HepG2 (cell line): ENCODE data around the gene CYBC1. TPM values are rescaled to one million over a fixed set of nuclear protein-coding genes. Genes with fewer than 3 reads are reported as not detected.

Source experiments
- ATM ChIP-seq: fragments of 450-650 bp; IDR thresholded peaks from 2 replicates; pipeline ENCODE4 v1.7.1; 2017; ENCODE audit warnings: mild to moderate bottlenecking, borderline replicate concordance
- DRAP1 ChIP-seq: IDR thresholded peaks from 2 replicates; pipeline ENCODE4 v1.6.1; 2016; ENCODE audit warnings: missing genetic modification reagents, missing compliant biosample characterization
- MAF1 ChIP-seq: sonication (generic); formaldehyde crosslinking; IDR thresholded peaks from 2 replicates; pipeline ENCODE4 v1.5.0; 2020; ENCODE audit warnings: missing genetic modification reagents, borderline replicate concordance
- MBNL3 ChIP-seq: fragments of 250-450 bp; sonication (Bioruptor Pico); conservative IDR thresholded peaks from 2 replicates; pipeline ENCODE4 v1.8.0; 2022; ENCODE audit warnings: mild to moderate bottlenecking, inconsistent platforms
- NFE2L1 ChIP-seq: sonication (generic); formaldehyde crosslinking; IDR thresholded peaks from 2 replicates; pipeline ENCODE4 v1.4.0; 2020; ENCODE audit warnings: missing genetic modification reagents, mild to moderate bottlenecking, borderline replicate concordance
- PCBP1 ChIP-seq: fragments of 200-400 bp; formaldehyde crosslinking; IDR thresholded peaks from 2 replicates; pipeline ENCODE4 v1.6.1; 2017; ENCODE audit warnings: mild to moderate bottlenecking, low read depth, low read length, borderline replicate concordance
- RFX1 ChIP-seq: fragments of 450-650 bp; IDR thresholded peaks from 2 replicates; pipeline ENCODE4 v1.6.1; 2017
- THAP11 ChIP-seq: IDR thresholded peaks from 2 replicates; pipeline ENCODE4 v1.6.1; 2016; ENCODE audit warnings: missing biosample characterization, missing genetic modification reagents
- TOPORS ChIP-seq: sonication (generic); formaldehyde crosslinking; IDR thresholded peaks from 2 replicates; pipeline ENCODE4 v1.8.0; 2023; ENCODE audit warnings: mild to moderate bottlenecking, missing genetic modification reagents
- TRIM24 ChIP-seq: sonication (generic); formaldehyde crosslinking; IDR thresholded peaks from 2 replicates; pipeline ENCODE4 v1.8.0; 2022; ENCODE audit warnings: mild to moderate bottlenecking, missing genetic modification reagents
- ZNF33A ChIP-seq: sonication (generic); formaldehyde crosslinking; IDR thresholded peaks from 2 replicates; pipeline ENCODE4 v1.5.1; 2020; ENCODE audit warnings: missing genetic modification reagents, mild to moderate bottlenecking, moderate library complexity, borderline replicate concordance
- ZNF382 ChIP-seq: sonication (generic); formaldehyde crosslinking; IDR thresholded peaks from 2 replicates; pipeline ENCODE4 v1.5.0; 2020; ENCODE audit warnings: missing genetic modification reagents, mild to moderate bottlenecking, borderline replicate concordance
- ZNF512 ChIP-seq: sonication (generic); formaldehyde crosslinking; IDR thresholded peaks from 2 replicates; pipeline ENCODE4 v1.4.0; 2020; ENCODE audit warnings: mild to moderate bottlenecking, missing genetic modification reagents
- ZNF646 ChIP-seq: sonication (generic); formaldehyde crosslinking; IDR thresholded peaks from 2 replicates; pipeline ENCODE4 v1.9.0; 2021; ENCODE audit warnings: mild to moderate bottlenecking, missing genetic modification reagents
- ZNF674 ChIP-seq: sonication (generic); formaldehyde crosslinking; IDR thresholded peaks from 2 replicates; pipeline ENCODE4 v1.5.0; 2020; ENCODE audit warnings: low read depth, mild to moderate bottlenecking, missing genetic modification reagents
- ZNF746 ChIP-seq: sonication (generic); formaldehyde crosslinking; IDR thresholded peaks from 2 replicates; pipeline ENCODE4 v1.8.0; 2022; ENCODE audit warnings: mild to moderate bottlenecking, missing genetic modification reagents
- ZNF775 ChIP-seq: sonication (generic); formaldehyde crosslinking; IDR thresholded peaks from 2 replicates; pipeline ENCODE4 v1.4.0; 2020; ENCODE audit warnings: missing genetic modification reagents, mild to moderate bottlenecking, moderate library complexity, borderline replicate concordance
- ZNF883 ChIP-seq: sonication (generic); formaldehyde crosslinking; IDR thresholded peaks from 2 replicates; pipeline ENCODE4 v1.5.1; 2020; ENCODE audit warnings: mild to moderate bottlenecking, missing genetic modification reagents; ENCODE audit errors: not compliant biosample characterization
- ZUFSP ChIP-seq: sonication (generic); formaldehyde crosslinking; IDR thresholded peaks from 2 replicates; pipeline ENCODE4 v1.9.0; 2021; ENCODE audit warnings: missing genetic modification reagents, mild to moderate bottlenecking, borderline replicate concordance
- polyA plus RNA-seq, 8 experiments: library from polyadenylated mRNA; depleted of rRNA in 3 of 8; stranded (reverse) in 7 of 8; unstranded in 1 of 8; fragments of >200 nt; fragmentation: Illumina TruSeq in 4 of 8; extraction: Trizol in 4 of 8; gene quantifications; 2 replicates each; pipeline versions ENCODE4 v1.2.1 to v1.2.3, GENCODE V29; 2011 to 2016; ENCODE audit warnings: low read depth in 4 of 8, missing spikeins in 1 of 8, mixed read lengths in 1 of 8; ENCODE audit not compliant: insufficient read depth in 1 of 8
- total RNA-seq, 5 experiments: library from RNA; depleted of rRNA; stranded (reverse); fragments of >200 nt; fragmentation: Illumina TruSeq; extraction: Trizol; gene quantifications; 2 replicates each; pipeline ENCODE4 v1.2.3, GENCODE V29; 2016; ENCODE audit warnings: low read depth in 1 of 5

Gene CYBC1
- total and polyA plus RNA-seq, 2 of the 13 experiments (the other 11 are each of a cell fraction or from before 2014, with no cell fraction given) = 43.4 to 44.1 TPM

GRCh38 chr17:82458885-82459424 lies 8.4 kb upstream of the CYBC1 start (continued):
- TF ChIP-seq ZNF646 (no peak), ZUFSP (CRISPR knock-in tag) (no peak), MAF1 (CRISPR knock-in tag) (no peak; the same call in 1 of the 2 replicates), ZNF382 (CRISPR knock-in tag) (no peak), RFX1 (no peak; the same call in 1 of the 2 replicates), MBNL3 (CRISPR knock-in tag) (no peak), TOPORS (no peak), PCBP1 (no peak), ZNF775 (no peak), ZNF674 (CRISPR knock-in tag) (no peak), ZNF746 (0 out of 2 replicates have a peak, but pooled peaks have one; percentile 59), ATM (no peak), ZNF512 (no peak), NFE2L1 (CRISPR knock-in tag) (no peak), DRAP1 (CRISPR knock-in tag) (no peak), THAP11 (CRISPR knock-in tag) (no peak), TRIM24 (CRISPR knock-in tag) (no peak), ZNF33A (CRISPR knock-in tag) (no peak), ZNF883 (CRISPR knock-in tag) (no peak)
